Occipital lobe (tissue), 2 donors: Measurements from ENCODE around the gene TXNDC11. TPM values are rescaled to one million over a fixed set of nuclear protein-coding genes. Genes with fewer than 3 reads are reported as not detected.

Experiments
- DNase-seq: peaks from one replicate; lab custom pipeline; 2025; lab: John Stamatoyannopoulos, UW
- total RNA-seq: library from RNA; depleted of rRNA; stranded (reverse); fragments of >200 nt; gene quantifications from one replicate; pipeline ENCODE4 v1.2.3, GENCODE V29; 2014

TXNDC11 gene
- total RNA-seq, 1 donor from 2014 or later = 12.3 TPM

- DNase-seq = no peak
Measured at GRCh38 chr16:11719762-11720161, 22.9 kb downstream of the TXNDC11 start.

GRCh38 chr16:11719171-11719570 lies 23.5 kb downstream of the TXNDC11 start:
- no peak for DNase-seq

GRCh38 chr16:11717811-11718210 lies 24.8 kb downstream of the TXNDC11 start:
- DNase-seq = no peak

- no peak for DNase-seq
Measured at GRCh38 chr16:11716336-11716735, 26.3 kb downstream of the TXNDC11 start.

GRCh38 chr16:11715246-11715947 lies 27.3 kb downstream of the TXNDC11 start:
- no peak for DNase-seq

GRCh38 chr16:11712122-11712521 lies 30.5 kb downstream of the TXNDC11 start:
- no peak for DNase-seq

GRCh38 chr16:11711662-11712061 lies 31.0 kb downstream of the TXNDC11 start:
- DNase-seq = no peak

- DNase-seq = no peak
Measured at GRCh38 chr16:11708421-11708820, 34.2 kb downstream of the TXNDC11 start.

- DNase-seq = no peak
Measured at GRCh38 chr16:11707679-11708197, 34.9 kb downstream of the TXNDC11 start.

GRCh38 chr16:11706180-11706742 lies 36.4 kb downstream of the TXNDC11 start:
- DNase-seq = no peak

GRCh38 chr16:11705311-11706025 lies 37.2 kb downstream of the TXNDC11 start:
- DNase-seq = no peak

- DNase-seq = no peak
Measured at GRCh38 chr16:11700264-11701029, 42.2 kb downstream of the TXNDC11 start.

GRCh38 chr16:11699234-11699894 lies 43.3 kb downstream of the TXNDC11 start:
- no peak for DNase-seq

GRCh38 chr16:11698271-11698689 lies 44.4 kb downstream of the TXNDC11 start:
- DNase-seq = no peak

- DNase-seq = peak; percentile 49
Measured at GRCh38 chr16:11697319-11697718, 45.3 kb downstream of the TXNDC11 start.

GRCh38 chr16:11696266-11697012 lies 46.2 kb downstream of the TXNDC11 start:
- DNase-seq = no peak

- no peak for DNase-seq
Measured at GRCh38 chr16:11692651-11693050, 50.0 kb downstream of the TXNDC11 start.

GRCh38 chr16:11692171-11692570 lies 50.5 kb downstream of the TXNDC11 start:
- DNase-seq = no peak

- no peak for DNase-seq
Measured at GRCh38 chr16:11691771-11692170, 50.9 kb downstream of the TXNDC11 start.

- DNase-seq = no peak
Measured at GRCh38 chr16:11691235-11691634, 51.4 kb downstream of the TXNDC11 start.
